NB4 (cell line): Measurements from ENCODE around the gene DPT.

Experiments
- DNase-seq: peaks from one replicate; pipeline ENCODE4 v3.0.0; 2010; ENCODE audit warnings: low read depth
- H3K4me3 ChIP-seq: one replicate; pipeline ENCODE4 v1.5.1; 2011; ENCODE audit warnings: mild to moderate bottlenecking, low read depth, low read length, moderate library complexity
- MYC ChIP-seq: IDR thresholded peaks from 2 replicates; pipeline ENCODE4 v1.6.1; 2011; ENCODE audit warnings: low read depth, low read length
- POLR2A ChIP-seq: IDR thresholded peaks from 2 replicates; pipeline ENCODE4 v1.6.1; 2011; ENCODE audit warnings: mild to moderate bottlenecking; ENCODE audit not compliant: insufficient read length; ENCODE audit errors: extremely low read depth
- TF ChIP-seq, protein P1 (sequence below): IDR thresholded peaks from one replicate; pipeline ENCODE4 v1.5.1; 2012; ENCODE audit warnings: low read depth, low read length
- TF ChIP-seq, protein P2 (sequence below): IDR thresholded peaks from 2 replicates; pipeline ENCODE4 v1.6.1; 2011; ENCODE audit warnings: low read depth, low read length

Gene DPT

DNA sequence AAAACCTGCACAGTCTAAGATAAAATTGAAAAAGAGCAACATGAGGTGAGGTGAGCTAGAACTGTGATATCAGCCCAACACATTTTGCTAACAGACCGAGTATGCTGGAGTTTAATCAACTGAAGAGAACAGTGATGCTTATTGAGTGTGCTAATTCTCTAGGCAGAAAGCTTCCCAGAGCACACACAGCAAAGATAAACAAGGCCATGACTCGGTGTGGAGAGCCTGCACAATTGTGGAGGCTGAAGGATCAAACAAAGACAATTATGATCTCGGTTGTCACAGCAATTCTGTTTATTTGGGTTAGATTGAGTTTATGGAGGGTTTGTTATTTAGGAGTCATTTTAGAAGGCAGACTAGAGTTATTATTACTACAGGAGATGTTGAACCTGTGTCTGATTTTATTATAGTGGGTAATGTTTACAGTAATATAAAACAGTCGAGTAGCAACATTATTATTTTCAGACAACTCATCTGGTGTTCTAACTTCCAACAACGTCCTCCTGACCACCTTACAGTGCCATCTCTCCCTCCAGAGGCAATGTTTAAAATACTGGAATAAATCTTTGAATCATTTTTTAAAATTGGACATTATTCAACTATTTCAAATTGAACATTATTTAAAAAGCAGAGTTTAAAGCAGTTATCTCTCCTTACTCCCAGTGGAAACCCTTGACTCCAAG, 40.2 kb downstream of the DPT start:
- TF ChIP-seq, protein P1, sequence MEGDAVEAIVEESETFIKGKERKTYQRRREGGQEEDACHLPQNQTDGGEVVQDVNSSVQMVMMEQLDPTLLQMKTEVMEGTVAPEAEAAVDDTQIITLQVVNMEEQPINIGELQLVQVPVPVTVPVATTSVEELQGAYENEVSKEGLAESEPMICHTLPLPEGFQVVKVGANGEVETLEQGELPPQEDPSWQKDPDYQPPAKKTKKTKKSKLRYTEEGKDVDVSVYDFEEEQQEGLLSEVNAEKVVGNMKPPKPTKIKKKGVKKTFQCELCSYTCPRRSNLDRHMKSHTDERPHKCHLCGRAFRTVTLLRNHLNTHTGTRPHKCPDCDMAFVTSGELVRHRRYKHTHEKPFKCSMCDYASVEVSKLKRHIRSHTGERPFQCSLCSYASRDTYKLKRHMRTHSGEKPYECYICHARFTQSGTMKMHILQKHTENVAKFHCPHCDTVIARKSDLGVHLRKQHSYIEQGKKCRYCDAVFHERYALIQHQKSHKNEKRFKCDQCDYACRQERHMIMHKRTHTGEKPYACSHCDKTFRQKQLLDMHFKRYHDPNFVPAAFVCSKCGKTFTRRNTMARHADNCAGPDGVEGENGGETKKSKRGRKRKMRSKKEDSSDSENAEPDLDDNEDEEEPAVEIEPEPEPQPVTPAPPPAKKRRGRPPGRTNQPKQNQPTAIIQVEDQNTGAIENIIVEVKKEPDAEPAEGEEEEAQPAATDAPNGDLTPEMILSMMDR, result no peak
- TF ChIP-seq, protein P2, sequence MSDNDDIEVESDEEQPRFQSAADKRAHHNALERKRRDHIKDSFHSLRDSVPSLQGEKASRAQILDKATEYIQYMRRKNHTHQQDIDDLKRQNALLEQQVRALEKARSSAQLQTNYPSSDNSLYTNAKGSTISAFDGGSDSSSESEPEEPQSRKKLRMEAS, result no peak
- TF ChIP-seq POLR2A (no peak), MYC (no peak)
- no peak for DNase-seq
- no peak overlapping the region for H3K4me3 ChIP-seq

DNA sequence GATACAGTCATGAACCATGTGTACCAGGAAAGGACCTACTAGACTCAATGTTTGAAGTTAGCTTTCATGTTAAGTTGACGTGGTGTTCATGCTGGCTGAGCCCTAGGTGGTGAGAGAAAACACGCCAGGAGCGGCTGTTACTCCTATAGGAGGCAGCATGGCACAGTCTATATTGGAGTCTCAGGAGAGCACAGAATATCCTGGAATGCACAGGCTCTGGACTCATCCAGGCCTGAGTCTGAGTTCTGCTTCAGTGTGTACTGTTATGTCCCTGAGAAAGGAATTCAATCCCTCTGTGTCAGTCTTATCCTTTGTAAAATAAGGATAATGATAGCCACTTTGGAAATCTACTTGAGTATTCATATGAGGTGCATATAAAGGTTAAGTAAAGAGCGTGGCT, 41.2 kb downstream of the DPT start:
- no peak for DNase-seq

DNA sequence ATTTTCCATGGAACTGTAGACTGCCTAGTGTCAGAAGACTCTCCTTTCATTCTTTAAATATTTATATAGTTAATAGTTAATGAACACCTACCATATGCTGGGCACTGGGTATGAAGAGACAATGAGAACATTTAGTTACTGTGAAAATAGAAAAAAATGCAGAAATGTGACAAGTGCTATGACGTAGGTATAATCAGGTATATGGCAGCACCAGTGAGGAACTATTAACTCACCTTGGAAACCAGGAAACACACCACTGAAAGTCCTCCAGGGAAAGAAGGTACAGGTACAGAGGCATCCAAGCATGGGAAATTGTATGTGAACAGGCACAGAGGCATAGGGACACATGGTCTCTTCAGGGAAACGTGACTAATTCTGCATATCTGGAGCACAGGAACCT, 42.3 kb downstream of the DPT start:
- no peak for DNase-seq
- TF ChIP-seq, protein P1, result no peak
- TF ChIP-seq MYC, result no peak
- no peak for TF ChIP-seq POLR2A
- TF ChIP-seq, protein P2, result no peak
- H3K4me3 ChIP-seq, result no peak overlapping the region

More for the DNA sequence above, 41.2 kb downstream of the DPT start:
- no peak overlapping the region for H3K4me3 ChIP-seq
- TF ChIP-seq, protein P2, result no peak
- TF ChIP-seq, protein P1, result no peak

DNA sequence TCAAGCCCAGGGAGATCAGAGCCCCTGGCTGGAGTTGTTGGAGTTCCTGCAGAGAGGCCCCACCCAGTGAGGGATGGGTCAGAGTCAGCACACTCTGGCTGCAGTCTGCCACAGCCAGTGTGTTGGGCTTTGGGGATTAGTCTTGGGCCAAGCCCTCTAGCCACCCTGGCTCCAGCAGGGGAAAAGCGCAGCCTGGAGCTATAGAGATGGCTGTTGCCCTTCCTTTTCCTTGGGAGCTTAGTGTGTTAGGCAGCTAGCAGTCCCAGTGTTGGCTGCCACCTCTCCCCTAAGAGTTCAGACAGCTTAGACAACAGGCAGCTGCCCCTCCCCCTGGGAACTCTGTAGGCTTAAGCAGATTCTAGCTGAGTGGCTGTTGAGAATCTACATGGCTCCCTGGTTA, 45.1 kb downstream of the DPT start:
- no peak for DNase-seq
- TF ChIP-seq POLR2A, result no peak
- TF ChIP-seq MYC, result no peak
- TF ChIP-seq, protein P1, result no peak
- TF ChIP-seq, protein P2, result no peak
- no peak overlapping the region for H3K4me3 ChIP-seq

DNA sequence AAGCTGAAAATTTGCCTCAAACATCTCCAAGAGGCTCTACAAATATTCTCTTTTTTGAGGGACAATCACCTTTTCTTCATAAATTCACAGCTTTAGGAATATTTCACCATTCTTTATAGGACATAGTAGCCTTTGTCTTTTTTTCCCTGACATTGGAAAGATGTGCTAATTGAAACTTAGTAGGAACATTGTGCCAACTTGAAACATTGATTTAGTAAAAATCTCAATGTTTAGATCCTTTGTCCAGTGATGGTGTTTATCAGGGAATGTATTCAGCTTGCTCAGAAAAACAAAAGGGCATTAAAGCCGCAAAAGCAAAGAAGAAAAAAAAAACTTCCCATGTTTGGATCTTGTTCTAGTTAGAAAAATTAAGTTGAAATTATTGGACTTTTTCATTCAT, 52.1 kb downstream of the DPT start:
- H3K4me3 ChIP-seq, result no peak overlapping the region
- no peak for TF ChIP-seq POLR2A
- TF ChIP-seq MYC, result no peak
- TF ChIP-seq, protein P1, result no peak
- TF ChIP-seq, protein P2, result no peak
- no peak for DNase-seq
